H54 (cell line): Measurements from ENCODE around the gene CLDN1.
A peak's percentile ranks its signal among the peaks of the same experiment; 100 is the strongest.
"Not testable (repeated sequence)": the region's sequence is repeated elsewhere in the genome, so short reads cannot be mapped to it uniquely, and the experiment has no call there.

Experiments used
- DNase-seq: peaks from one replicate; pipeline ENCODE4 v3.0.0; 2011; ENCODE audit warnings: low spot score, mixed read lengths; ENCODE audit not compliant: insufficient read length
- FAIRE-seq: peaks from 3 replicates; lab custom pipeline; 2011; peaks lifted over from hg19 to GRCh38; lab: Jason Lieb, UNC
- POLR2A ChIP-seq: IDR thresholded peaks from 2 replicates; pipeline ENCODE4 v1.6.1; 2011; ENCODE audit warnings: low read depth, mild to moderate bottlenecking, low read length

CLDN1 gene

GRCh38 chr3:190293621-190294020, 28.6 kb downstream of the CLDN1 start:
- FAIRE-seq, result peak; percentile 43
- TF ChIP-seq POLR2A, result no peak
- DNase-seq, result no peak

- FAIRE-seq, result no peak
- TF ChIP-seq POLR2A, result no peak
- DNase-seq, result no peak
Observed at GRCh38 chr3:190291994-190292584, 30.2 kb downstream of the CLDN1 start.

GRCh38 chr3:190289989-190290388, 32.3 kb downstream of the CLDN1 start:
- DNase-seq (no peak), FAIRE-seq (peak; percentile 73)
- TF ChIP-seq POLR2A, result no peak

- DNase-seq, result no peak
- FAIRE-seq, result peak; percentile 15
- TF ChIP-seq POLR2A, result no peak
Observed at GRCh38 chr3:190288836-190289235, 33.4 kb downstream of the CLDN1 start.

GRCh38 chr3:190286014-190286413, 36.2 kb downstream of the CLDN1 start:
- TF ChIP-seq POLR2A, result no peak
- FAIRE-seq (no peak), DNase-seq (no peak)

- no peak for TF ChIP-seq POLR2A
- DNase-seq (no peak), FAIRE-seq (peak; percentile 66)
Observed at GRCh38 chr3:190281308-190282051, 40.8 kb downstream of the CLDN1 start.

- FAIRE-seq (no peak), DNase-seq (no peak)
- no peak for TF ChIP-seq POLR2A
Observed at GRCh38 chr3:190279690-190280089, 42.6 kb downstream of the CLDN1 start.

GRCh38 chr3:190272747-190273146, 49.5 kb downstream of the CLDN1 start:
- DNase-seq (no peak), FAIRE-seq (no peak)
- TF ChIP-seq POLR2A, result no peak

- DNase-seq (no peak), FAIRE-seq (no peak)
- no peak for TF ChIP-seq POLR2A
Observed at GRCh38 chr3:190269101-190269500, 53.1 kb downstream of the CLDN1 start.

- not testable (repeated sequence) for DNase-seq, FAIRE-seq
Observed at GRCh38 chr3:190267464-190267863, 54.8 kb downstream of the CLDN1 start.

- DNase-seq, result no peak
- peak; percentile 83 for FAIRE-seq
- no peak for TF ChIP-seq POLR2A
Observed at GRCh38 chr3:190266913-190267290, 55.3 kb downstream of the CLDN1 start.

- no peak for FAIRE-seq
- no peak for TF ChIP-seq POLR2A
Observed at GRCh38 chr3:190266265-190266912, 55.9 kb downstream of the CLDN1 start.

GRCh38 chr3:190265796-190266195, 56.5 kb downstream of the CLDN1 start:
- no peak for TF ChIP-seq POLR2A
- FAIRE-seq (peak; percentile 64), DNase-seq (no peak)

More at GRCh38 chr3:190266265-190266912, 55.9 kb downstream of the CLDN1 start:
- DNase-seq, result no peak

- FAIRE-seq (peak; percentile 60), DNase-seq (no peak)
- TF ChIP-seq POLR2A, result no peak
Observed at GRCh38 chr3:190265126-190265525, 57.1 kb downstream of the CLDN1 start.
